NCI-H1092 (cell line): ENCODE measurements around the gene KRT38.

Experiments used
- DNase-seq: peaks from one replicate; lab custom pipeline; 2025; lab: John Stamatoyannopoulos, UW

KRT38 gene

GRCh38 chr17:41421617-41422016 lies 19.2 kb downstream of the KRT38 start:
- no peak for DNase-seq

GRCh38 chr17:41421116-41421515 lies 19.7 kb downstream of the KRT38 start:
- no peak for DNase-seq

- DNase-seq: no peak
Observed at GRCh38 chr17:41420134-41420533, 20.6 kb downstream of the KRT38 start.

- DNase-seq: no peak
Observed at GRCh38 chr17:41419716-41420115, 21.1 kb downstream of the KRT38 start.

GRCh38 chr17:41418116-41418860 lies 22.5 kb downstream of the KRT38 start:
- no peak for DNase-seq

GRCh38 chr17:41417576-41418015 lies 23.2 kb downstream of the KRT38 start:
- DNase-seq: no peak

GRCh38 chr17:41417127-41417526 lies 23.7 kb downstream of the KRT38 start:
- no peak for DNase-seq

GRCh38 chr17:41416479-41416878 lies 24.3 kb downstream of the KRT38 start:
- no peak for DNase-seq

GRCh38 chr17:41415833-41416335 lies 24.9 kb downstream of the KRT38 start:
- no peak for DNase-seq

- no peak for DNase-seq
Observed at GRCh38 chr17:41415411-41415810, 25.4 kb downstream of the KRT38 start.

GRCh38 chr17:41413982-41414381 lies 26.8 kb downstream of the KRT38 start:
- DNase-seq: no peak

GRCh38 chr17:41413353-41413957 lies 27.3 kb downstream of the KRT38 start:
- no peak for DNase-seq

- no peak for DNase-seq
Observed at GRCh38 chr17:41411072-41411840, 29.5 kb downstream of the KRT38 start.

GRCh38 chr17:41407226-41407625 lies 33.6 kb downstream of the KRT38 start:
- DNase-seq: no peak

GRCh38 chr17:41406205-41406604 lies 34.6 kb downstream of the KRT38 start:
- no peak for DNase-seq

- DNase-seq: no peak
Observed at GRCh38 chr17:41404024-41404671, 36.6 kb downstream of the KRT38 start.

GRCh38 chr17:41403404-41404023 lies 37.3 kb downstream of the KRT38 start:
- no peak for DNase-seq

- DNase-seq: no peak
Observed at GRCh38 chr17:41402161-41402560, 38.6 kb downstream of the KRT38 start.

- DNase-seq: no peak
Observed at GRCh38 chr17:41396996-41397660, 43.7 kb downstream of the KRT38 start, which contains the start of gene KRT31. KRT31 (minus strand) TSS chr17:41397608; CDS start chr17:41397539, 69 bp downstream.

GRCh38 chr17:41396340-41396739 lies 44.4 kb downstream of the KRT38 start:
- no peak for DNase-seq

- DNase-seq: no peak
Observed at GRCh38 chr17:41395611-41396010, 45.2 kb downstream of the KRT38 start.
